Mesenteric fat pad (tissue), 1 donor: ENCODE measurements around the gene LEFTY2. TPM values are rescaled to one million over a fixed set of nuclear protein-coding genes. Genes with fewer than 3 reads are reported as not detected.
A peak's percentile ranks its signal among the peaks of the same experiment; 100 is the strongest.
"Not testable (repeated sequence)": the region's sequence is repeated elsewhere in the genome, so short reads cannot be mapped to it uniquely, and the experiment has no call there.

Experiments
- DNase-seq: peaks from one replicate; pipeline ENCODE4 v3.0.0-alpha.2; 2020; ENCODE audit warnings: low spot score
- long read RNA-seq: library from polyadenylated mRNA; unstranded; transcript quantifications from one replicate; pipeline ENCODE4 v2.0.0, GENCODE V29; 2020
- total RNA-seq: library from RNA; stranded (reverse); fragmentation: NEBNext Ultra II Directional; extraction: Animal tissue kit (Norgen Biotek cat#: 25700); gene quantifications from one replicate; pipeline ENCODE4 v1.2.1, GENCODE V29; 2021
- donor health status: DM: yes; HTN: yes; CAD: no.

LEFTY2 gene, protein sequence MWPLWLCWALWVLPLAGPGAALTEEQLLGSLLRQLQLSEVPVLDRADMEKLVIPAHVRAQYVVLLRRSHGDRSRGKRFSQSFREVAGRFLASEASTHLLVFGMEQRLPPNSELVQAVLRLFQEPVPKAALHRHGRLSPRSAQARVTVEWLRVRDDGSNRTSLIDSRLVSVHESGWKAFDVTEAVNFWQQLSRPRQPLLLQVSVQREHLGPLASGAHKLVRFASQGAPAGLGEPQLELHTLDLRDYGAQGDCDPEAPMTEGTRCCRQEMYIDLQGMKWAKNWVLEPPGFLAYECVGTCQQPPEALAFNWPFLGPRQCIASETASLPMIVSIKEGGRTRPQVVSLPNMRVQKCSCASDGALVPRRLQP
- total RNA-seq = 2.2 TPM
- long read RNA-seq, transcript LEFTY2-201 (4 exons, 2,287 nt) = major isoform, 11 of 11 reads
- long read RNA-seq, partial matches to known transcripts = 0 of 11 reads
- long read RNA-seq, other reads (novel, unspliced or antisense) = 0 of 11 reads

DNA sequence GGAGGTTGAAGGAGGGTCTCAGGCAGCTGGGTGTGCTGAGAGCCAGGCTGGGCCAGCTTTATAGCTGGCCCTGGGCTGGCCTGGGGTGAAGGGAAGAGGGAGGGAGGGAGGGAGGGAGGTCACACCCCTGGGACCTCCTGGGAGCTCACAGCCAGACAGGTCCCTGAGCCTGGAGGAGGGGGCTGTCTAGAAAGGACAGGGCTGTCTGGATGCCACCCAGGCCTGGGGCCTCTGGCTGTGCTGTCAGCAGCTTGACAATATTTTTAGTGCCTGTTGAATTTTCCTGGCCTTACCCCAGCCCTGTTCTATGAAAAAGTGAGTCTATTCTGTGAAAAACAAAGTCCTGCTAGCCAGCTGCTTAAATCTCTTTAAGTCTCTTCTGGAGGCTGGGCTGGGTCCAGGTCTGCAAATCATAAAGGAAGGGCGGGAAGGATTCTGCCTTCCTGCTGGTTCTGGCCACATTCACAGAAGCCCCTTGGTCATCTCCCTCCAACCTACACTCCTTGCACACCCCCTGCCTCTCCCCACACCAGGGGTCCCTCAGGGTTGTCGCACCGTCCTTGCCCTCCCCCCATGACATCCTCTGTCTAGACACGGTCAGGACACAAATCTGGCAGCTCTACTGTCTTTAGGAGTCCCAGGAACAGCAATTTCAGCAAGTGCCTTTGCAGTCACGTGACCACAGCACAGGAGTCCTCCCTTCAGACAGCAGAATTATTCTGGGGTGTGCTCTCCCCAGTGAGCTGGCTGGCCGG is at the start of gene LEFTY2:
LEFTY2 (minus strand) TSS at position 34 of the 755 bp plus-strand sequence. CDS start 80 bp downstream, outside the sequence.
- no peak for DNase-seq

DNA sequence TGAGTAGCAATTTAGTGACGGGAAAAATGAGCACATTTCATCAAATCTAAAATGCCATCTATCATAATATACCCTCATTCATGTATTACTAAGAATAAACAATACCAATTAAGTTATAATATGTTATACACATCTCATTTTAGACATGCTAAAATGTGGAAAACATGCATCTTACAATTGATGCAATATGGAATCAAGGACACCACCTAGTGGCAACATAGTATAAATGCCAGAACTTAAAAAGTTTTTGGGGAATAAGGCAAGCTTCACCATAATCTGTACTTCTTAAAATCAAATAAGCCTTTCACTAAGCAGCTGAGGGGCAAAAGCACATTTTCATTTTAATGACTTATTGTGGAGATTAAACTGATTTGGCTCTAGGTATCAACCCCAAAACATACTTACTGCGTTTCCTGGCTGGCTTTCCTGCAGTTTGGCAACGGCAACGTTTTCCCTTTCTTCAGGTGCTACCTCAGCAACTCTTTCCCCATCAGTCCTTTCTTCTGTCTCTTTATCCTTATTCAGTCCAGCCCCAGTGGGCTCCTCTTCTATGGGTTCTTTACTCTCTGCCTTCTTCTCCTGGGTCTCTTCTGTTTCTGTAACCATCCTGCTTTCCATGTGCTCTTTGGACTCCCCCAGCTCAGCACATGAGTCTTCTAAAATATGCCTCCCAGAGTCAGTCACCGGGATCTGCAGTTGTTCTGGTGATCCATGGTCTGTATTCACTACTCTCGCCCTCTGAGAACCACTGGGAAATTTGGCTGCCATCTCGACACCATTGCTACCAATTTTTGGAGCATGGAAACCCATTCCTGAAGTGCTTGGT is 46.7 kb upstream of the LEFTY2 start:
- DNase-seq = no peak

DNA sequence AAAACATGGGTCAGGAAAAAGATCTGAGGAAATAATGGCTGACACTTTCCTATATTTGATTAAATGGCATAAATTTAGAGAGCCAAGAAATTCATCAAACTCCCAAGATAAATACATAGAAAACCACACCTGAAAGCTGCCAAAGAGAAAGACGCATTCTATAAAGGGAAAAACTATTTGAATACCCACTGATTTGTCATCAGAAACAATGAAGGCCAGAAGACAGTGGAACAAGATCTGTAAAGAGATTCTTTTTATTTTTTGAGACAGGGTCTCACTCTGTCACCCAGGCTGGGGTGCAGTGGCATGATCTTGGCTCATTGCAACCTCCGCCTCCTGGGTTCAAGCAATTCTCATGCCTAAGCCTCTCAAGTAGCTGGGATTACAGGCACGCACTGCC is 40.7 kb upstream of the LEFTY2 start:
- no peak for DNase-seq

DNA sequence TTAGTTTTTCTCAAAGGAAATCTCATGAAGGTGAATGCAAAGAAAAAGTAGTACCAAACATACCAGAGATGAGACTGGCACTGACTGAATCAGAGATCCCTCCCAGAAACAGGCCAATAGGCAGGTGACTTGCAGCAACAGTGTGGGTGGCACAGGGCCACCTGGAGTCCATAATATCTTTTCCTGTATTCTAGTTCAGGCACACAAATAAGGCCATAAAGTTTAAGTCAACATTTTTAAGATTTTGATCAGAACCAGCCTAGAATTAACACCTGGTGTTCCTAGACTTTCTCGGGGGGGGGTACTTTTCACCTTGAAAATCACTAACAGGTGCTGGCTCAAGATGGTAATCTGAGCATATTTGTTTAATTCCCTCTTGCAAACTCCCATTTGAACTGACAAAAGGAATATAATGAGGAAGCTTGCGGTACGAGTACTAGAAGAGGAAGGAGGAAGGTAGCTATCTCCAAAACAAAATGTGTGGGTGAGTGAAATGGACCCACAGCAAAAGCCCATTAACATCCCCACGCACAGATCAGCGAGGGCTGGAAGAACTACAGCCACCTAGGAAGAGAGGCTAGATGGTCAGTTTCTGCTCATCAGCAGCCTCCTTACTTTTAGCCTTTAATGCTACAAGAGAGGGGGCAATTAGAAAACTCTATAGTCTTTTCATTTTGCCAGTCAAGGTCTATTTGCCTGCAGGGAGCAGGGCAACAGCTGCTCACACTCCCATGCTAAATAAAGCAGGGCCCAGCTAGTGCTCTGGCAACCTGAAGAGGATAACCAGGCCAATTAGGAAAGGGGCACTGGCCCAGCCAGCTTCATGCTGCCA is 39.2 kb upstream of the LEFTY2 start:
- no peak for DNase-seq

DNA sequence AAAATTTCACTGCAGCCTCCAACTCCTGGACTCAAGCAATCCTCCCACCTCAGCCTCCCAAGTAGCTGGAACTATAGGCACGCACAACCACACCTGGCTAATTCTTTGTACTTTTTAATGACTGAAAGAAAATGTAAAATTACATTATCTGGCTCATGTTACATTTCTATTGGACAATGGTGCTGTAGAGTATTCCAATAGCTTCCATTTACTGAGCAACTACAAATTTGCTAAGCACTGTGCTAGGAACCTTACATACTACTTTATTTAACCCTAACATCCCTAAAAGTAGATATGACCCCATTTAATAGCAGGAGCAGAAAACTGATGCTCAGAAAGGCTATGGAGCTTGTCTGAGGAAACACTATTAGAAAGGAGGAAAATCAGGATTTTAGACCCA is 38.4 kb upstream of the LEFTY2 start:
- DNase-seq = no peak

DNA sequence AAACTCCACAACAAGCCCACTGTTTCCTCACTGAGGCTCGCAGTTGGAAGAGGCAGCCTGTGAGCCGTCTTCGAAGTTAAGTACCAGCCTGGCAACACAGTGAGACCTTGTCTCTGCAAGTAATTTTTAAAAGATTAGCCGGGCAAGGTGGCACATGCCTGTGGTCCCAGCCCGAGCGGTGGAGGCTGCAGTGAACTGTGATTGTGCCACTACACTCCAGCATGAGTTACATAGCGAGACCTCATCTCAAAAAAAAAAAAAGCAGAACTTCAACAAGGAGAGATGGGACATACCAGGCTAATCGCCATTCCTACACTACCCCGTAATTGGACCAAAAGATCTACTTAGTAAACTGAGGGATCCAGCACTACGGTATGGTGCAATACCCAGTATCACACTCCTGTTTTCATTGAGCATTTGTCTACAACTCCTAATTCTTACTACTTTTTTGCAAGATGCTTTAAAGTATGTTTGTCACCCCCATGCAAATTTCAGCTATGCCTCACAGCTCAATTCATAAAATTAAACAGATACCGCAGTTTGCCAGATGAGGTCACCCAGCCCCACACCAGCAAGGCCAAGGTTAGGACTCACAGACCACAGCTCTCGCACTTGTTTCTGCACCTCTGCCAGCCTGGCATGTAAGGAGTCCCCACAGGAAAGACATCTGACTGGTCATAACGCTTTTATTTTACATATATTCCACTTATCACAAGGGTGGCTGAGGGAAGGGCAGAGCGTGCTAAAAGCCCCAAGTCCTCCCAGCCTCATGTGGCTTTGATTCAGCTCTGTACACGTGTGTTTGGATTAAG is 37.1 kb upstream of the LEFTY2 start:
- DNase-seq = no peak

DNA sequence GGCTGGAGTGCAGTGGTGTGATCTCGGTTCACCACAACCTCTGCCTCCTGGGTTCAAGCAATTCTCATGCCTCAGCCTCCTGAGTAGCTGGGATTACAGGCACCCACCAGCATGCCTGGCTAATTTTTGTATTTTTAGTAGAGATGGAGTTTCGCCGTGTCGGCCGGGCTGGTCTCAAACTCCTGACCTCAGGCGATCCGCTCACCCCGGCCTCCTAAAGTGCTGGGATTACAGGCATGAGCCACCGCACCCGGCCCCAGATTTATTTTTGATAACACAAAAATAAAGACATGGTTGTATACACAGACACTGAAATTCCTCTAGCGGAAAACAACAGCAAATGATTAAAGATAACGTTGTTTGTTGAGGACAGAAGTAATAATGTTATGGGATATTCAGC is 34.1 kb upstream of the LEFTY2 start:
- DNase-seq = not testable (repeated sequence)

DNA sequence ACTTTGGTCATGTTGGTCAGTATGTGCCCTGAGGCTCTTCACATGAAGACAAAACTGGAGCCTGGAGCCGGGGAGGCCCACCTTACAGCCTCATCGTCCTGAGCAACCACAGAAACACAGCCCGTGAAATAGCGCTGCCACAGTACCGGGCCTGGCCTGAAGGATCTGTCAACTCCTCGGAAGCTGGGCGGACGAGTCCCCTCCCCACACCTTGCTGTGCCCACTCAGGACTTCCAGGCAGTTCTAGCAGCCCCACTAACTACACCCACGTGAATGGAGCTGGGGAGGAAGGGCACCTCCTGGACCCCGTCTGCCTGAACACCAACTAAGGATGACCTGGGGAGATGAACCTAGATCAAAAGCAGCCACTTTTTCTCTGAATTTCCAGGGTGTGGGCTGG is 33.4 kb upstream of the LEFTY2 start:
- DNase-seq = no peak

DNA sequence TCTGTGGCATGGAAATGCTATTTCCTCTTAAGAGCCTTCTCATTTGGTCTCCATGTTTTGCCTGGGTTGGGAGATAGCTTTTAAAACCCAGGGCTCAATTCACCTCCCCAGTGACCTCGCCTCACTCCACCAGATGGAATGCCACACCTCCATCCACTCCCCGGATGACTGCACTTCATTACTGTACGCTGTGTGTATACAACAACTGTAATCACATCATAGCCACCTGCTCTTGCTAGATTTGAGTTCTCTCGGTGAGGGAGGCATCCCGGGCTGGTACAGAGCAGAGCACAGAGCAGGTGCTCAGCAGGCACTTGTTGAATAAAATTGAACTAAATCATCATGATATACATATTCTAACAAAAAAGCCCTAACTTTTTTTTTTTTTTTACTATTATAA is 32.1 kb upstream of the LEFTY2 start:
- DNase-seq = peak; percentile 51

DNA sequence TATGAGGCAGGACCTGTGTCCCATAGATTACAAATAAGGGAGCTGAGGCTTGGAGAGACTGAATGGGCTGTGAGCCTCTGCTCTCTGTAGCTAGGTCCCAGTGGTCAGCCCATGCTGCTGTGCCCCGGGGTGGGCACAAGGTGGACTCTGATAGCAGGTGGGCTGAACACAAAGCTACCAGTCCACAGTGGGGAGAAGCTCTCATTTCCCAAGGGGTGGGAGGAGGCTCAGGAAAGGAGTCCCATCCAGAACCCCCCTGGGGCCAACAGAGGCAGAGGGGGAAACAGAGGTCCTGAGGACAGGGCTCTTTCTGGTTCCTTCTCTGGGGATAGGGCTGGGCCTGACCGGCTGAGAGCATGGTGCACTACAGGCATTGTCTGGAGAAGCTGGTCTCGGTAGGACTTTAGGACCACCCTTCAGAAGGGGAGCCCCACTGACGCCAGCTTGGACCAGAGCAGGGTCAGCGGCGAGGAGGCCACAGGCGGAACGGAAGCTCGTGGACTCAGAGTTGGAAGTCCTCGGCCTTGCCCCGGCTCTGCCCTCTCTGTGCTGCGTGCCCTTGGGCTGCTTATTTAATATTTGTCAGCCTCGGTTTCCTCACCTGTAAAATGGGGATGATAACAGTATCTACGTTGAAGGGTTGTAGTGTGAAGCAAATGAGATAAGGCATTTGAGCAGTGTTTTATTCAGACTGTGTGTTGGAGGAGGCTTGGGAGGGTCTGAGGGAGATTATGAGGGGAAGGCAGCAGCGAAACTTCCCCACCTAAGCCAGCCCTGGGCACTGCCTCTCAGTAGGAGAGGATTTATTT is 31.5 kb upstream of the LEFTY2 start:
- peak; percentile 62 for DNase-seq

DNA sequence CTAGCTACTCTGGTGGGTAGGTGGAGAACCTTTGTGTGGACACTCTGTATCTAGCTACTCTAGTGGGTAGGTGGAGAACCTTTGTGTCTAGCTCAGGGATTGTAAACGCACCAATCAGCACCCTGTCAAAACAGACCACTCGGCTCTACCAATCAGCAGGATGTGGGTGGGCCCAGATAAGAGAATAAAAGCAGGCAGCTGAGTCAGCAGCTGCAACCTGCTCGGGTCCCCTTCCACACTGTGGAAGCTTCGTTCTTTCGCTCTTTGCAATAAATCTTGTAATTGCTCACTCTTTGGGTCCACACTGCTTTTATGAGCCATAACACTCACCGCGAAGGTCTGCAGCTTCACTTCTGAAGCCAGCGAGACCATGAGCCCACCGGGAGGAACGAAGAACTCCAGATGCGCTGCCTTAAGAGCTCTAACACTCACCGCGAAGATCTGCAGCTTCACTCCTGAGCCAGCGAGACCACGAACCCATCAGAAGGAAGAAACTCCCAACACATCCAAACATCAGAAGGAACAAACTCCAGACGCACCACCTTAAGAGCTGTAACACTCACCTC is 29.7 kb upstream of the LEFTY2 start:
- peak; percentile 69 for DNase-seq

DNA sequence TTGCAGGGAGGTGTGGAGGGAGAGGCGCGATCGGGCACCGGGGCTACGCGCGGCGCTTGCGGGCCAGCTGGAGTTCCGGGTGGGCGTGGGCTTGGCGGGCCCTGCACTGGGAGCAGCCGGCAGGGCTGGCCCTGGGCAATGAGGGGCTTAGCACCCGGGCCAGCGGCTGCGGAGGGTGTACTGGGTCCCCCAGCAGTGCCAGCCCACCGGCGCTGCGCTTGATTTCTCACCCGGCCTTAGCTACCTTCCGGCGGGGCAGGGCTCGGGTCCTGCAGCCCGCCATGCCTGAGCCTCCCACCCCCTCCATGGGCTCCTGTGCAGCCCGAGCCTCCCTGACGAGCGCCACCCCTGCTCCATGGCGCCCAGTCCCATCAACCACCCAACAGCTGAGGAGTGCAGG is 28.7 kb upstream of the LEFTY2 start:
- peak; percentile 41 for DNase-seq

DNA sequence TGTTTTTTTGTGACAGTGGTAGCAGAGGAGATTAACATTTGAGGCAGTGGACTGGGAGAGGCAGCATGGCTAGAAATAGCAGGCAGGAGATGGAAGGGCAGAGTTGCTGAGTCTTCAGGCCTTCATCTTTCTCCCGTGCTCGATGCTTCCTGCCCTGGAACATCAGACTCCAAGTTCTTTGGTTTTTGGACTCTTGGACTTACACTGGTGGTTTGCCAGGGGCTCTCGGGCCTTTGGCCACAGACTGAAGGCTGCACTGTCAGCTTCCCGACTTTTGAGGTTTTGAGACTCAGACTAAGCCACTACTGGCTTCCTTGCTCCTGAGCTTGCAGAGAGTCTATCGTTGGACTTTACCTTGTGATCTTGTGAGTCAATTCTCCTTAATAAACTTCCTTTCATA is 24.2 kb upstream of the LEFTY2 start:
- peak; percentile 14 for DNase-seq

DNA sequence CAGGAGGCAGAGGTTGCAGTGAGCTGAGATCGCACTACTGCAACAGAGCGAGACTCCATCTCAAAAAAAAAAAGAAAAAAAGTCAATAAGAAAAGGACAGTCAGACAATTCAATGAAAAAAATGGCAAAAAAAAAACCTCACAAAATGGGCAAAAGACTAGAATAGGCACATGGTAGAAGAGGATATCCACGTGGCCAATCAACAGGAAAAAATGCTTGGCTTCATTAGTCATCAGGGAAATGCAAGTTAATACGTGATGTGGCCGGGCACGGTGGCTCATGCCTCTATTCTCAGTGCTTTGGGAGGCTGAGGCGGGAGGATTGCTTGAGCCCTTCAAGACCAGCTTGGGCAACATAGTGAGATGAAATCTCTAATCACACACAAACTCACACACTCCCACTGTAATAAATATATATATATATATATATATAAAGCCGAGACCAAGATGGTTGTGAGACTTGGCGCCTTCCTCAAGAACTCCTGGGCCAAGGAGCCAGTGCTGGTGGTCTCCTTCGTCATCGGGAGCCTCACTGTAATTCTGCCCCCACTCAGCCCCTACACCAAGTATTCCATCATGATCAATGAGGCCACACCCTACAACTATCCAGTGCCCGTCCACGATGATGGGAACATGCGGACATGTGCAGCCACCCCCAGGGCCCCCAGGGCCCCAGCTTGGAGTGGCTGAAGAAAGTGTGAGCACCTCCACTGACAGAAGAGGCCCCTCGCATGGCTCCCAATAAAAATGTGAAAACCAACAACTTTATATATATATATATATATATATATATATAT is 22.9 kb upstream of the LEFTY2 start:
- DNase-seq = peak; percentile 39

DNA sequence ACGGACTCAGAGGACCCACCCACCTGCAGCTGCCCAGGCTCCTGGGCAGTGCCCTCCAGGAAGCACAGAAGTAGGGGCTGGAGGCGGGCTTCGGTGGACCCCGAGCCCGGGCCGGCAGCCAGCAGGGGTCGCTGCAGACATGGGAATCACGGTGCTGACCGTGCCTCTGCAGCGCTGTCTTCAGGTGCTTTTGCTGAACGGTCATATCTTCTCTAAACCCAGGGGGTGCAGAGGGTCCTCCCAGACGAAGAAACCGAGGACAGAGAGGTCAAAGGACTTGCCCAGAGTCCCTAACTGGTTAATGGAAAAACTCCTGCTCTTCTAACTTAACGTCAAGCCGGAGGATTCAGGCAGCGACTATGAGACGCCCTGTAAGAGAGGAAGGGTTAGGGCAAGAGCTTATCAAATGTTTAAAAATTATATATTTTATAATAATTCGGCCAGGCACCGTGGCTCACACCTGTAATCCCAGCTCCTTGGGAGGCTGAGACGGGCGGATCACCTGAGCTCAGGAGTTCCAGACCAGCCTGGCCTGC is 21.5 kb upstream of the LEFTY2 start:
- peak; percentile 88 for DNase-seq

DNA sequence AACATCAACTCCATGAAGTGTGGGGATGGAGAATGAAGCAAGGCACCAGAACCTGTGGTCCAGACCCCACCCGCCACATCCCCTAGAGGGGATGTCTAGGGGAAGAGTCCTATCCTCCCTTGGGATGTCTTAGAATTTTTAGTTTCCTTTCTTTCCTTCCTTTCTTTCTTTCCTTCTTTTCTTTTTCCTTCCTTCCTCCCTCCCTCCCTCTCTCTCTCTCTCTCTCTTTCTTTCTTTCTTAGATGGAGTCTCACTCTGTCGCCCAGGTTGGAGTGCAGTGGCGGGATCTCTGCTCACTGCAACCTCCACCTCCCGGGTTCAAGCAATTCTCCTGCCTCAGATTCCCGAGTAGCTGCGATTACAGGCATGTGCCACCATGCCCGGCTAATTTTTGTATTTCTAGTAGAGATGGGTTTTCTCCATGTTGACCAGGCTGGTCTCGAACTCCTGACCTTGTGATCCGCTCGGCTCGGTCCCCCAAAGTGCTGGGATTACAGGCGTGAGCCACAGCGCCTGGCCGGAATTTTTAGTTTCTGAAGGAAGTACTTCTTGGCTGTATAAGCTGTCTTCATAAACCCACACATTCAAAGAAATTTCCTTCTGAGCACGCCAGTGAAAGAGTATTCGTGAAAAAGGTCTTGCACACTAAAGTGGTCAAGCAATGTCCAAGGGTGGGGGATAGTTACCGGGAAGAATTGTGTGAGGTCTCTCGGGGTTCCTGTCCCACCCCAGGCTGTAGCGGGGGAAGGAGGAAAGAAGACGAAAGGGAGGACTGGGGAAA is 20.8 kb upstream of the LEFTY2 start:
- peak; percentile 47 for DNase-seq

DNA sequence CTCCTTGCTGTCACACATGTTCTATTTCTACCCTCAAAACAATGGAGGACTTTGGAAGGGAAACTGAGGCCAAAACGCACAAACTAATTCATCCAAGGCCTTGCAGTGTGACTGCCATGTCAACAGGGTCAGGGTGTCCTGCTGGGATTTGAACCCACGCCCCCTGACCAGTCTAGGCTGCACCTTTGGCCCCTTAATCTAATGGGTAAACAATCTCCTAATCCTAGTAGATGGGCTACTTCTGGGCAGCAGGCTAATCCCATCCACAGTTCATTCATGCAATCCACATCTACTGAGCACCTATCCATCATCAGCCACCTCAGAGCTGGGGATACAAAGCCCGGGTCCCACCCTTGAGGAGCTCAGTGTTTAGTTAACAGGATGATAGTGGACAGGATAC is 17.0 kb upstream of the LEFTY2 start:
- no peak for DNase-seq
